Vagina (tissue), 2 donors: ENCODE results near the gene LIPF. TPM values are rescaled to one million over a fixed set of nuclear protein-coding genes. Genes with fewer than 3 reads are reported as not detected.

Experiments used
- DNase-seq, 2 donors: peaks; one replicate each; pipeline ENCODE4 v3.0.0-alpha.2; 2017; ENCODE audit errors: extremely low spot score in 2 of 2
- H3K27ac ChIP-seq: fragments of 200-600 bp; sonication (generic); one replicate; pipeline ENCODE4 v1.5.1; 2019
- H3K27me3 ChIP-seq: fragments of 200-600 bp; sonication (generic); one replicate; pipeline ENCODE4 v1.5.1; 2019
- H3K36me3 ChIP-seq, 2 donors: fragments of 200-600 bp; sonication (generic); one replicate each; pipeline ENCODE4 v1.5.1; 2017 to 2019
- H3K4me1 ChIP-seq: fragments of 200-600 bp; sonication (generic); one replicate; pipeline ENCODE4 v1.5.1; 2019
- H3K4me3 ChIP-seq, 2 donors: fragments of 200-600 bp; sonication (generic); 1 replicate in 1 of 2; 2 replicates in 1 of 2; pipeline ENCODE4 v1.5.1; 2016 to 2019
- H3K9me3 ChIP-seq: fragments of 200-600 bp; sonication (generic); one replicate; pipeline ENCODE4 v1.5.1; 2019
- POLR2A ChIP-seq, 2 donors: fragments of 450-650 bp; IDR thresholded peaks; one replicate each; pipeline ENCODE4 v1.6.1; 2017; ENCODE audit warnings: antibody characterized with exemption in 2 of 2, mild to moderate bottlenecking in 2 of 2, moderate library complexity in 2 of 2
- POLR2AphosphoS5 ChIP-seq, 2 donors: sonication (generic); formaldehyde crosslinking; IDR thresholded peaks; one replicate each; pipeline ENCODE4 v1.9.0; 2017; ENCODE audit warnings: antibody characterized with exemption in 2 of 2, mild to moderate bottlenecking in 2 of 2, low read depth in 1 of 2; ENCODE audit not compliant: insufficient read depth in 1 of 2
- intact Hi-C: fragments of 100-400 bp; cut with DNase I; formaldehyde crosslinking; loops from one replicate; pipeline ENCODE4 v1.15.1; 2023
- total RNA-seq: library from RNA; depleted of rRNA; stranded (reverse); fragments of >200 nt; gene quantifications from one replicate; pipeline ENCODE4 v1.2.3, GENCODE V29; 2016
- TF ChIP-seq, protein P1 (sequence below), 3 experiments: fragments of 450-650 bp in 2 of 3; fragments of 200-600 bp in 1 of 3; sonication (generic) in 1 of 3; IDR thresholded peaks; one replicate each; pipeline ENCODE4 v1.5.1; 2017 to 2019; ENCODE audit warnings: antibody characterized with exemption in 3 of 3, mild to moderate bottlenecking in 2 of 3, moderate library complexity in 2 of 3

Gene LIPF
- total RNA-seq, 1 donor from 2014 or later: not detected

DNA sequence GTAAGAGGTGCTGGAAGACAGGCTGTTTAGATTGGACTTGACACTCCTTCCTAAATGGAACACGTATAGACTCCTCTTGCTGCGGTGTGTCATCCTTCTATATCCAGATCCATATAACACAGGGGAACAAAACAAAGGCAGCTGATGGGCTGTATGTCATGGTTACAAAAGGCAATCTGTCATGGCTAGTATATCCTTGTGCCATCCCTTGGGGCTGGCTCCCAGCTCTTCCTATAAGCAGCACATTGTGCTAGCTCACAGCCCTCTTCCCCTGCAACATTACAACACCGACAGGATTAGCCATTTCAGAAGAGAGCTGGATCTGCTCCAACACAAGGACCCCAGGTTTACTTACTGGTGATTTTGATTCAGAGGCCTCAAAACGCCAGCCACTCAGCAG, 57.1 kb downstream of the LIPF start:
- no peaks in the 10 kb centered on the region for H3K27me3 ChIP-seq
- no peaks in the 10 kb centered on the region for H3K9me3 ChIP-seq
- no peaks in the 10 kb centered on the region for H3K36me3 ChIP-seq
- no peak overlapping the region for H3K4me3 ChIP-seq
- DNase-seq: no peak
- H3K4me1 ChIP-seq: no peaks in the 10 kb centered on the region
- no peak overlapping the region for H3K27ac ChIP-seq
- TF ChIP-seq POLR2AphosphoS5 (IDR thresholded peaks at IDR 0.05; ENCODE audit: insufficient read depth in 1 of 2, low read depth in 1 of 2): no peak
- TF ChIP-seq, protein P1, sequence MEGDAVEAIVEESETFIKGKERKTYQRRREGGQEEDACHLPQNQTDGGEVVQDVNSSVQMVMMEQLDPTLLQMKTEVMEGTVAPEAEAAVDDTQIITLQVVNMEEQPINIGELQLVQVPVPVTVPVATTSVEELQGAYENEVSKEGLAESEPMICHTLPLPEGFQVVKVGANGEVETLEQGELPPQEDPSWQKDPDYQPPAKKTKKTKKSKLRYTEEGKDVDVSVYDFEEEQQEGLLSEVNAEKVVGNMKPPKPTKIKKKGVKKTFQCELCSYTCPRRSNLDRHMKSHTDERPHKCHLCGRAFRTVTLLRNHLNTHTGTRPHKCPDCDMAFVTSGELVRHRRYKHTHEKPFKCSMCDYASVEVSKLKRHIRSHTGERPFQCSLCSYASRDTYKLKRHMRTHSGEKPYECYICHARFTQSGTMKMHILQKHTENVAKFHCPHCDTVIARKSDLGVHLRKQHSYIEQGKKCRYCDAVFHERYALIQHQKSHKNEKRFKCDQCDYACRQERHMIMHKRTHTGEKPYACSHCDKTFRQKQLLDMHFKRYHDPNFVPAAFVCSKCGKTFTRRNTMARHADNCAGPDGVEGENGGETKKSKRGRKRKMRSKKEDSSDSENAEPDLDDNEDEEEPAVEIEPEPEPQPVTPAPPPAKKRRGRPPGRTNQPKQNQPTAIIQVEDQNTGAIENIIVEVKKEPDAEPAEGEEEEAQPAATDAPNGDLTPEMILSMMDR (IDR thresholded peaks at IDR 0.05): no peak
- no peak for TF ChIP-seq POLR2A (IDR thresholded peaks at IDR 0.05)
- intact Hi-C loops: no loop called here

DNA sequence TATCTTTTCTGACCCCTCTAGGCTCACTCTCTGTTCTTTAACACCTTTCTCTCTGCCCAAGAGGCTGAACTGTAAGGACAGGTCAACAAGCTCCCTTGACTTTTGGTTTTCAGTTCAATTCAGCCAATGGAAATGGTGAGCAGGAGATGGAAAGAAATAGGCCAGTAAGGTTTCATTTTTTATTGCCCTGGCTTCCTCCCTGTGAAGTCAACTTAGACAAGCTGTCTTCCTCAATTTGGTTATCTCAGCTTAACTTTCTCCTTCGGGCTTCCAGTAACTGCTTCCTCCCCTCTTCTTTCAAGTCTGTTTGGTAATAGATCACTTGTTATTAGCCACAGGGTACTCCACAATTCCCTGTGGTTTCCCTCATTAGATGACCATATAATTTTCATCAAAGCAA, 61.6 kb downstream of the LIPF start:
- H3K36me3 ChIP-seq: no peaks in the 10 kb centered on the region
- no peak overlapping the region for H3K27ac ChIP-seq
- no peak for TF ChIP-seq POLR2A (IDR thresholded peaks at IDR 0.05)
- TF ChIP-seq POLR2AphosphoS5 (IDR thresholded peaks at IDR 0.05; ENCODE audit: insufficient read depth in 1 of 2, low read depth in 1 of 2): no peak
- TF ChIP-seq, protein P1 (IDR thresholded peaks at IDR 0.05): no peak
- H3K4me1 ChIP-seq: no peaks in the 10 kb centered on the region
- DNase-seq: no peak
- intact Hi-C loops: no loop called here
- no peaks in the 10 kb centered on the region for H3K9me3 ChIP-seq
- H3K27me3 ChIP-seq: no peaks in the 10 kb centered on the region
- H3K4me3 ChIP-seq: no peak overlapping the region

DNA sequence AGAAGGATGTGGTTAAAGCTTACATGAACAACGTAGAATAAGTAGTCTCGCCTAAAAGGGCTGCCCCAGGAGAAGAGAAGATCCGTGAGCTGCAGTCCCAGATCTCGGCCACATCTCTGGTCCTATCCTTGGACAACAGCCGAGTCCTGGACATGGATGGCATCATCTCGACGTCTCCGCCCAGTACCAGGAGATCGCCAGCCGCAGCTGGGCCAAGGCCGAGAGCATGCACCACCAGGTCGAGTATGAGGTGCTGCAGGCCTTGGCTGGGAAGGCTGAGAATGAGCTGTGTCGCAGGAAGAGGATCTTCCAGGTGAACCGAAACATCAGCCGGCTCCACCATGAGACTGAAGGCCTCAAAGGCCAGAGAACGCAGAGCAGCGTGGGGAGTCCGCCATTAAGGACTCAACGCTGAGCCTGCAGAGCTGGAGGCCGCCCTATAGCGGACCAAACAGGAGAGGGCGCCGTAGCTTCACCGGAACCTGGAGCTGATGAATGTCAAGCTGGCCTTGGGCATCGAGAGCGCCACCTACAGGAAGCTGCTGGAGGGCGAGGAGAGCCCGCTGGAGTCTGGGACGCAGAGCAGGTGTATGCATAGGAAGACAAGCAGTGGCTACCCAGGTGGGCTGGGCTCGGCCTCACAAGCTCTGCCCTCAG, 64.0 kb downstream of the LIPF start:
- TF ChIP-seq, protein P1 (IDR thresholded peaks at IDR 0.05): no peak
- TF ChIP-seq POLR2A (IDR thresholded peaks at IDR 0.05) (no peak), POLR2AphosphoS5 (IDR thresholded peaks at IDR 0.05; ENCODE audit: insufficient read depth in 1 of 2, low read depth in 1 of 2) (no peak)
- no peaks in the 10 kb centered on the region for H3K36me3 ChIP-seq
- no peak for DNase-seq
- intact Hi-C loops: no loop called here
- H3K9me3 ChIP-seq: no peaks in the 10 kb centered on the region
- no peaks in the 10 kb centered on the region for H3K27me3 ChIP-seq
- H3K4me1 ChIP-seq: no peaks in the 10 kb centered on the region
- H3K27ac ChIP-seq: no peak overlapping the region
- no peak overlapping the region for H3K4me3 ChIP-seq

Other genes with a start within 250 kb of the LIPF start
- gene RNLS, start 81.1 kb upstream of the LIPF start, total RNA-seq: 13.3 TPM
- not detected for gene LIPJ, start 77.7 kb upstream of the LIPF start, total RNA-seq
- not detected for gene LIPK, start 41.8 kb downstream of the LIPF start, total RNA-seq
- not detected for gene LIPN, start 95.6 kb downstream of the LIPF start, total RNA-seq
- not detected for gene LIPM, start 138.3 kb downstream of the LIPF start, total RNA-seq
- 4.4 TPM for gene ANKRD22, start 187.4 kb downstream of the LIPF start, total RNA-seq
- 15.7 TPM for gene STAMBPL1, start 215.8 kb downstream of the LIPF start, total RNA-seq